Measurements from ENCODE around the gene SACM1L.
A peak's percentile ranks its signal among the peaks of the same experiment; 100 is the strongest.

Gene SACM1L

GRCh38 chr3:45688882-45689786, at the start of gene SACM1L:
SACM1L (plus strand) TSS chr3:45689396; CDS start chr3:45689466, 70 bp downstream.
- peak; percentile 95 for DNase-seq

- DNase-seq = no peak
These were observed 49.1 kb upstream of the SACM1L start for GRCh38 chr3:45640091-45640507.

GRCh38 chr3:45640724-45641361, 48.4 kb upstream of the SACM1L start:
- DNase-seq = no peak

- DNase-seq = no peak
These were observed 47.4 kb upstream of the SACM1L start for GRCh38 chr3:45641756-45642155.

- DNase-seq = no peak
These were observed 46.5 kb upstream of the SACM1L start for GRCh38 chr3:45642731-45643152.

GRCh38 chr3:45644063-45644790, 45.0 kb upstream of the SACM1L start:
- no peak for DNase-seq

- no peak for DNase-seq
These were observed 44.4 kb upstream of the SACM1L start for GRCh38 chr3:45644791-45645201.

- DNase-seq = no peak
These were observed 43.1 kb upstream of the SACM1L start for GRCh38 chr3:45646051-45646585.

GRCh38 chr3:45647148-45647619, 42.0 kb upstream of the SACM1L start:
- DNase-seq = no peak

GRCh38 chr3:45653205-45653604, 36.0 kb upstream of the SACM1L start:
- no peak for DNase-seq

GRCh38 chr3:45654397-45654944, 34.7 kb upstream of the SACM1L start:
- no peak for DNase-seq

- DNase-seq = no peak
These were observed 33.3 kb upstream of the SACM1L start for GRCh38 chr3:45655906-45656305.

- DNase-seq = peak; percentile 11
These were observed 32.4 kb upstream of the SACM1L start for GRCh38 chr3:45656575-45657363.

GRCh38 chr3:45657853-45658252, 31.3 kb upstream of the SACM1L start:
- no peak for DNase-seq

GRCh38 chr3:45659661-45660566, 29.3 kb upstream of the SACM1L start:
- DNase-seq = no peak

GRCh38 chr3:45660567-45660901, 28.7 kb upstream of the SACM1L start:
- no peak for DNase-seq

- no peak for DNase-seq
These were observed 24.6 kb upstream of the SACM1L start for GRCh38 chr3:45664578-45664977.

- peak; percentile 7 for DNase-seq
These were observed 24.1 kb upstream of the SACM1L start for GRCh38 chr3:45665101-45665572.

- DNase-seq = no peak
These were observed 22.3 kb upstream of the SACM1L start for GRCh38 chr3:45666757-45667431.

GRCh38 chr3:45667569-45667934, 21.6 kb upstream of the SACM1L start:
- no peak for DNase-seq

Data from NCI-H2107 (cell line).